Epithelial cell of proximal tubule (primary cell): ENCODE measurements around the gene THEM5. TPM values are rescaled to one million over a fixed set of nuclear protein-coding genes. Genes with fewer than 3 reads are reported as not detected.
"Not testable (repeated sequence)": the region's sequence is repeated elsewhere in the genome, so short reads cannot be mapped to it uniquely, and the experiment has no call there.

Experiments
- DNase-seq: peaks from one replicate; pipeline ENCODE4 v3.0.0-alpha.2; 2011; ENCODE audit warnings: low read depth
- H3K4me3 ChIP-seq: 2 replicates; pipeline ENCODE4 v1.5.1; 2011; ENCODE audit warnings: low read depth, mild to moderate bottlenecking, low read length
- total RNA-seq: library from RNA; depleted of rRNA; stranded (reverse); fragments of >200 nt; gene quantifications from 2 replicates; pipeline ENCODE4 v1.2.3, GENCODE V29; 2015
- TF ChIP-seq, protein P1 (sequence below): conservative IDR thresholded peaks from 2 replicates; pipeline ENCODE4 v1.5.1; 2012; ENCODE audit warnings: low read depth, mild to moderate bottlenecking, low read length

THEM5 gene, protein sequence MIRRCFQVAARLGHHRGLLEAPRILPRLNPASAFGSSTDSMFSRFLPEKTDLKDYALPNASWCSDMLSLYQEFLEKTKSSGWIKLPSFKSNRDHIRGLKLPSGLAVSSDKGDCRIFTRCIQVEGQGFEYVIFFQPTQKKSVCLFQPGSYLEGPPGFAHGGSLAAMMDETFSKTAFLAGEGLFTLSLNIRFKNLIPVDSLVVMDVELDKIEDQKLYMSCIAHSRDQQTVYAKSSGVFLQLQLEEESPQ
- not detected in 2 replicates for total RNA-seq

DNA sequence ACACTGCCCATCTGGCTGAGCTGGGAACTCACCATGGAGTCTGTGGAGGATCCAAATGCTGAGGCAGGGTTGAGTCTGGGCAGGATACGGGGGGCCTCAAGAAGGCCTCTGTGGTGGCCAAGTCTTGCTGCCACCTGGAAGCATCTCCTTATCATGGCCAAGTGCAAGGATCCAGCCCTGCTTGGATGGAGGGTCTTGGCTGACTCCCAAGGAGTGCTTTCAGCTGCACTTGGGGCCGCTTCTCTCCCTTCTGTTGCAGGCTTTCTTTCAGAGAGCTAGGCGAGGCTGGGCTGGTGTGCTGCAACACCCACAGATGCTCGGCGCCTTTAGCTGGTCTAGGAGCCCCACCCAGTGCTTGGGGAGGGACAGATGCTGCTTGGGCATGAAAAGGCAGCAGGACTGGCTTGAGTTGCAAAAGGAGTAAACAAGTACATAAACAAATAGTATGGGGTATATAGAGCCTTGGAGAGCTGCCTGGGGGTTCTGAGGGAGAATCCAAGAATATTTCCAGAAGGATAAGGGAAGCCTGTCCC lies at the start of gene THEM5:
Gene THEM5 (minus strand): TSS at position 302 of the 533 bp plus-strand sequence. CDS start 147 bp downstream, at position 155.
- DNase-seq = no peak
- TF ChIP-seq, protein P1, sequence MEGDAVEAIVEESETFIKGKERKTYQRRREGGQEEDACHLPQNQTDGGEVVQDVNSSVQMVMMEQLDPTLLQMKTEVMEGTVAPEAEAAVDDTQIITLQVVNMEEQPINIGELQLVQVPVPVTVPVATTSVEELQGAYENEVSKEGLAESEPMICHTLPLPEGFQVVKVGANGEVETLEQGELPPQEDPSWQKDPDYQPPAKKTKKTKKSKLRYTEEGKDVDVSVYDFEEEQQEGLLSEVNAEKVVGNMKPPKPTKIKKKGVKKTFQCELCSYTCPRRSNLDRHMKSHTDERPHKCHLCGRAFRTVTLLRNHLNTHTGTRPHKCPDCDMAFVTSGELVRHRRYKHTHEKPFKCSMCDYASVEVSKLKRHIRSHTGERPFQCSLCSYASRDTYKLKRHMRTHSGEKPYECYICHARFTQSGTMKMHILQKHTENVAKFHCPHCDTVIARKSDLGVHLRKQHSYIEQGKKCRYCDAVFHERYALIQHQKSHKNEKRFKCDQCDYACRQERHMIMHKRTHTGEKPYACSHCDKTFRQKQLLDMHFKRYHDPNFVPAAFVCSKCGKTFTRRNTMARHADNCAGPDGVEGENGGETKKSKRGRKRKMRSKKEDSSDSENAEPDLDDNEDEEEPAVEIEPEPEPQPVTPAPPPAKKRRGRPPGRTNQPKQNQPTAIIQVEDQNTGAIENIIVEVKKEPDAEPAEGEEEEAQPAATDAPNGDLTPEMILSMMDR = no peak
- no peak within 1 kb of the TSS for H3K4me3 ChIP-seq

DNA sequence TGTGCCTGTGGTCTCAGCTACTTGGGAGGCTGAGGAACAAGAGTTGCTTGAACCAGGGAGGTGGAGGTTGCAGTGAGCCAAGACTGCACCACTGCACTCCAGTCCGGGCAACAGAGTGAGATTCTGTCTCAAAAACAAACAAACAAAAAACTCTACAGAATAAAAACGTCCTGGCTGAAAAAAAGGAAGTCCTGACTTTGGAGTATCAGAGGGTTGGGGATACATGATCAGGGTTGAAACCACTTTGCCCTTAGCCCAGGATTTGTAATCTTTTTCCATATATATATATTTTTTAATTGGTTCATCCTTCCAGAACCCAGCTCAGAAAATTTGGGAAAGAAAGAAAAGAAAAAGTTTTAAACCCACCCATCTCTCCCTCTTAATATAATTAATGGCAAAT lies 49.3 kb upstream of the THEM5 start:
- TF ChIP-seq, protein P1 = no peak
- DNase-seq = no peak
- H3K4me3 ChIP-seq = no peak overlapping the region

DNA sequence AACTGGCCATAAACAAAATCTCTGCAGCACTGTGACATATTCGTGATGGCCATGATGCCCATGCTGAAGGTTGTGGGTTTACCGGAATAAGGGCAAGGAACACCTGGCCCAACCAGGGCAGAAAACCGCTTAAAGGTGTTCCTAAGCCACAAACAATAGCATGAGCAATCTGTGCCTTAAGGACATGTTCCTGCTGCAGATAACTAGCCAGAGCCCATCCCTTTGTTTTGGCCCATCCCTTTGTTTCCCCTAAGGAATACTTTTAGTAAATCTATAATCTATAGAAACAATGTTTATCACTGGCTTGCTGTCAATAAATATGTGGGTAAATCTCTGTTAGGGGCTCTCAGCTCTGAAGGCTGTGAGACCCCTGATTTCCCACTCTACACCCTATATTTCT lies 47.3 kb upstream of the THEM5 start:
- DNase-seq, H3K4me3 ChIP-seq: not testable (repeated sequence)

DNA sequence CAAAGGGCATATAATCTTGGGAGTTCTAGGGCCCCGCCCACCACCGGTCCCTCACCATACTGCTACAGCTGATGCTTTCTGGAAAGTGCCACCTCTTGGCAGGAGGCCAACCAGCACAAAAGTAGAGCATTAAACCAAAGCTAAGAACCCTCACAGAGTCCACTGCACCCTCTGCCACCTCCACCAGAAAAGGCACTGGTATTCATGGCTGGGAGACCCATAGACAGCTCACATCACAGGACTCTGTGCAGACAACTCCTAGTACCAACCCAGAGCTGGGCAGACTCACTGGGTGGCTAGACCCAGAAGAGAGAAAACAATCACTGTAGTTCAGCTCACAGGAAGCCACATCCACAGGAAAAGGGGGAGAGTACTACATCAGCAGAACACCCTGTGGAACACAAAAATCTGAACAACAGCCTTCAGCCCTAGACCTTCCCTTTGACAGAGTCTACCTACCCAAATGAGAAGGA lies 45.0 kb upstream of the THEM5 start:
- no peak for DNase-seq
- no peak overlapping the region for H3K4me3 ChIP-seq
- TF ChIP-seq, protein P1 = no peak

DNA sequence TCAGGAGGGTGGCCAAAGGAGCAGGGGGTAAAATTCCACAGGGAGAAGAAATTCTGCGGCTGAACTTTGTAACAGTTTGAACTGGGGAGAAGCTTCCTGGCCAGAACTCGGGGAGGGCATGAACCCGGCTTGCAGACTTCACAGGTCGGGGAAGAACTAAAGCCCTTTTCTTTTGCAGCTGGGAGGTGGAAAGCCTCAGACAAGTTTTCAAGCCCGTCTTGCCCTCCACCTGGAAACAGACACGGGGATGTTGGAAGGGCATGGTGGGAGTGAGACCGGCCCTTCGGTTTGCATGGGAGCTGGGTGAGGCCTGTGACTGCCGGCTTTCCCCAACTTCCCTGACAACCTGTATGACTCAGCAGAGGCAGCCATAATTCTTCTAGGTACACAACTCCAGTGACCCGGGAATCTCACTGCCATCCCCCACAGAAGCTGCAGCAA lies 44.5 kb upstream of the THEM5 start:
- H3K4me3 ChIP-seq = peak overlapping the region; percentile 2
- DNase-seq = no peak

DNA sequence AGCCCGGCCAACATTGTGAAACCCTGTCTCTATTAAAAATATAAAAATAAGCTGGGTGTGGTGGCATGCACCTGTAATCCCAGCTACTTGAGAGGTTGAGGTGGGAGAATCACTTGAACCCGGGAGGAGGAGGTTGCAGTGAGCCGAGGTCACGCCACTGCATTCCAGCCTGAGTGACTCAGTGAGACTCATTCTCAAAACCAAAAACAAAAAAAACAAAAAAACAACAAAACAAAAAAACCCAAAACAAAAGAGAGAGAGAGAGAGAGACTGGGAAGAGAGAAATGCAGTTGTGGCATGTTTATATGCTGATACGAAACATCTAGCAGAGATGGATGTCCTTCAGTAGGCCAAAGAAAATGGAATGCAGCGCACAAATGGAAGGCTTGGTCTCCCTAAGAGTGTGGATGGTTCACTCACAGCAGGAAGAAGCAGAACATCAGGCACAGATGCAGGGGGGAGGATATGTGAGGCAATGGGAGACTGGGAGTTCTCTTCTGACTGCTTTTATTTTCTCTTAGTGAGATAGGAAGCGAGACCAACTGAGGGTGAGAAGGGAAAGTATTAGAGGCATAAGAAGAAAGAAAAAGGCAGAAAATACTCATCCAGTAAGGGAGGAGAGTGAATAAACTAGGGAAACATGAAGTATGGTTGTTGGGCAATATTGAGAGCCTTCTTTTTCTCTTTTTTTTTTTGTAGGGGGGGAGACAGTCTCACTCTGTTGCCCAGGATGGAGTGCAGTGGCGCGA lies 39.8 kb upstream of the THEM5 start:
- TF ChIP-seq, protein P1 = no peak
- no peak for DNase-seq
- no peak overlapping the region for H3K4me3 ChIP-seq

More for the DNA sequence above, 44.5 kb upstream of the THEM5 start:
- TF ChIP-seq, protein P1 = no peak

DNA sequence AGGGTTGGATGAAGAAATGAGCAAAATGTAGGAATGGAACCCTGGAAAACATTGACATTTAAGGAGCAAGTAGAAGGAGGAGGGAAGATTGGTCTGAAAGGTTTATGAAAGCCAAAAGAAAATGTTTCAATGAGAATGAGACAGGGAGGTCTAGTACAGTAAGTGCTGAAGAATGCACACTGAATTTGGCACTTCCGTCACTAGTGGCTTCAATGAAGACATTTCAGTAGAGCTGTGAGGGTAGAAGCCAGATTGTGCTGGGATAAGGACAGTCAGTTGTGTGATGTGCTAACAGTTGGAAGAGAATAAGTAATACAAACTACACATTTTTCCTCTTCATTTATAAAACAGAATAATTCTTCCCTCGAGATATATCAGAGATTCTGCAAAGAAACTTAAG lies 38.7 kb upstream of the THEM5 start:
- DNase-seq = no peak
- TF ChIP-seq, protein P1 = no peak

More for the DNA sequence above, 38.7 kb upstream of the THEM5 start:
- H3K4me3 ChIP-seq = no peak overlapping the region
